ENCODE data around the gene YY2.

The YY2 gene

GRCh38 chrX:21875013-21875412 is 19.2 kb downstream of the YY2 start:
- DNase-seq (ENCODE audit: low spot score), result no peak

DNA sequence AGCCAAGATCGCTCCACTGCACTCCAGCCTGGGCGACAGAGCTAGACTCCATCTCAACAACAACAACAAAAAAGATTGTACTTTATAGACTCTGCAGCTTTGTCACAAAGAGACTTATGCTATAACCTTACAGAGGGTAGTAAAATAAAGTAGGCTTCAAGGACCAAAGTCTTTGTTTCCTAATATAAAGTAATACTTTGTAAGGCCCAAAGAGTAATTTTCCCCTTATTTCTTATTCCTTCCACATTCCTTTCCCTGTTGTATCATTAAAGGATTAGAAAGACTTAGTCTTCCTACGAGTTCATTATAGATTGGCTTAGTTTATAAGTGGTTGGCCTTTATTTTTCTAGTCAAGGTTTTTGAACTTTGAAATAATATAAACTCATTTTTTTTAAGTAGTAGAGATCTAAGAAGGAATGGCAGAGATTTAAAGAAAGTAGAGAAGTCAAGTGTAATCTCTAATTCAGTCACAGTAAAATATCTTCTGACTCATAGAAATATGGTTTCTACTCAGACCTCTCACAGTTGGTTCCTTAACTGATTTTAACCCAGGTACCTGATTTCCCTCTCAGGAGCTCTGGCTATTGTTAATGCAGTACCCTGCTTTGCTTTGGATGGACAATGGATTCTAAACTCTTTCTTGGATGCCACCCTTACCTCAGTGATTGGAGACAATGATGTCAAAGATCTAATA is 26.2 kb downstream of the YY2 start:
- DNase-seq (ENCODE audit: low spot score), result no peak

DNA sequence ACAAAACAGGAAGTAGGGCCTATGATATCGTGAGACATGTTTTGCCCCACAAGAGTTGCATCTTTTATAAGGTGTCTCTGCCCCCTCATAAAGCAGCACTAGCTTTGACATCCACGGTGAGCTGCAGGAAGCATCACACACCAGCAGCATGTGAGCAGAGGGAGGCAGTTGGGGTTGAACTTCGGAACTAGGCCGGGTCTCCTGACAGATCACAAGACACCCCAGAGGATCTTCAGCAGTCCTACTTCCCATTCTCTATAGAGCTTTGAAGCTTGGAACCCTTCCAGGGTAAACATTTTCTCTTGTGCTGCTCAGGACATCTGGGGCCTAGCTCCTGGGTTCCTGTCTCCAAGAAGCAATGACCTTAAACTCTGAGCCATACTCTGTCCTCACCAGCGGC is 27.5 kb downstream of the YY2 start:
- DNase-seq (ENCODE audit: low spot score), result no peak

DNA sequence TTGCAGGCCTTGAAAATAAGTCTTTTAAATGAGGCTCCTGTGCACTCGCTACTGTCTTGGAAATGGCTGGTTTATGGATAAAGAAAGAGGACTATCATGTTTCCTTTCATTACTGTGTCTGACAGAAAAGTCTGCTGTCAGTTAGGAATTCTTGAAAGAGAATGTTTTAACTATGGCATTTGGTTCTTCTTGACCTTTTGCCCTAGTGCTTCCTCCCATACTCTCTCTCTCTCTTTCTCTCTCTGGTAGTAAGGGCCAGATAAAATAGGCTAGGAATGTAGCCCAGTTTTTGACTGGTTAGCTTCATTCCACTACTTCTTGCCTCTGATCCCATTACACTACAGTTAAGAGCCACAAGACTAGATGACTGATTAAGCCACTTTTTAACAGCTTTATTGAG is 29.8 kb downstream of the YY2 start:
- DNase-seq (ENCODE audit: low spot score), result no peak

DNA sequence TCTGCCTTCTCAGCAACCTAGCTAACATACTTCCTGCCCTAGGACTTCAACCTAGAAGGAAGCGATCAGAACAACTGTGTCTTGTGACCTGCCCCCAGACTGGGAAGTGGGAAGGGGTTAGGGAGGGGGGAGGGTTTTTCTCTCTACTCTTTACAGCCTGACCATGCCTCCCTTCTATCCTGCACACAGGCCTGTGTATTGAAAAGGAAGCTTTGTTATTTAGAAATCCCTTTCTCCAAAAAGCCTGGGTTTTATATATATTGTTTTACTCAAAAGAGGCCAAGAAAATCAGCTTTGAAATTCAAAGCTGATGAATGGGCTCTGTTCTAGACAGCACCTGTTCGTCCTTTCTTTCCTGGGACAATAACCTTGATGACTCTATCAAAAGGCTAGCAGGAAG is 49.5 kb downstream of the YY2 start:
- DNase-seq (ENCODE audit: low spot score), result no peak

GRCh38 chrX:21905953-21906352 is 50.2 kb downstream of the YY2 start:
- no peak for DNase-seq (ENCODE audit: low spot score)

- DNase-seq (ENCODE audit: low spot score), result no peak
Observed at GRCh38 chrX:21907260-21907659, 51.5 kb downstream of the YY2 start.
